CD4-positive, alpha-beta T cell (primary cell): Measurements from ENCODE around the gene NXPE1. TPM values are rescaled to one million over a fixed set of nuclear protein-coding genes. Genes with fewer than 3 reads are reported as not detected.

ENCODE experiments used
- ATAC-seq: fragments of 200-7000 bp; cut with Tn5 transposase; one replicate; pipeline ENCODE4 v1.10.0; 2022; ENCODE audit warnings: mild to moderate bottlenecking; ENCODE audit not compliant: poor library complexity
- CTCF ChIA-PET: fragments of 350-600 bp; sonication (Branson Sonifier 250); formaldehyde crosslinking; loops from one replicate; lab custom pipeline; 2021; ENCODE audit warnings: antibody characterized with exemption, inconsistent platforms; lab: Charles Lee
- POLR2A ChIA-PET: fragments of 350-600 bp; sonication (Branson Sonifier 250); formaldehyde crosslinking; loops from one replicate; lab custom pipeline; 2021; ENCODE audit warnings: antibody characterized with exemption, inconsistent platforms; lab: Charles Lee
- DNase-seq, 14 experiments: peaks; one replicate each; pipeline ENCODE4 v3.0.0-alpha.2; 2013 to 2020; ENCODE audit warnings: mixed read lengths in 2 of 14
- H3K27ac ChIP-seq, 2 donors: one replicate each; pipeline versions ENCODE4 v1.5.1 to v1.7.0; 2013; ENCODE audit warnings: low read length in 2 of 2, low read depth in 1 of 2, mild to moderate bottlenecking in 1 of 2
- H3K27me3 ChIP-seq, 2 experiments: 1 replicate in 1 of 2; 2 replicates in 1 of 2; pipeline versions ENCODE4 v1.6.1 to v1.7.0; 2013; ENCODE audit warnings: low read length in 2 of 2, control low read depth in 1 of 2, mild to moderate bottlenecking in 1 of 2, moderate library complexity in 1 of 2; ENCODE audit not compliant: insufficient read depth in 2 of 2, control insufficient read depth in 1 of 2
- H3K36me3 ChIP-seq: one replicate; pipeline ENCODE4 v1.6.1; 2013; ENCODE audit warnings: low read length, control low read depth; ENCODE audit not compliant: insufficient read depth
- H3K4me1 ChIP-seq: one replicate; pipeline ENCODE4 v1.6.1; 2013; ENCODE audit warnings: low read length, control low read depth; ENCODE audit not compliant: insufficient read depth
- H3K4me3 ChIP-seq: one replicate; pipeline ENCODE4 v1.5.1; 2013; ENCODE audit warnings: mild to moderate bottlenecking, low read length, moderate library complexity
- H3K9me3 ChIP-seq, 2 experiments: 1 replicate in 1 of 2; 2 replicates in 1 of 2; pipeline versions ENCODE4 v1.6.1 to v1.7.0; 2013; ENCODE audit warnings: low read length in 2 of 2, mild to moderate bottlenecking in 2 of 2, control low read depth in 1 of 2, moderate library complexity in 1 of 2; ENCODE audit not compliant: control insufficient read depth in 1 of 2, insufficient read depth in 1 of 2
- H3K27ac Mint-ChIP-seq: one replicate; pipeline ENCODE4 v1.8.0; 2020; ENCODE audit warnings: mixed read lengths
- H3K27me3 Mint-ChIP-seq: one replicate; pipeline ENCODE4 v1.8.0; 2021; ENCODE audit warnings: mixed read lengths
- H3K36me3 Mint-ChIP-seq: one replicate; pipeline ENCODE4 v1.8.0; 2021; ENCODE audit warnings: low read depth, mixed read lengths
- H3K4me1 Mint-ChIP-seq: one replicate; pipeline ENCODE4 v1.8.0; 2021; ENCODE audit warnings: low read depth, mixed read lengths
- H3K4me3 Mint-ChIP-seq: one replicate; pipeline ENCODE4 v1.8.0; 2020; ENCODE audit warnings: mild to moderate bottlenecking, mixed read lengths
- H3K9me3 Mint-ChIP-seq: one replicate; pipeline ENCODE4 v1.8.0; 2020; ENCODE audit warnings: mixed read lengths
- intact Hi-C, 2 experiments: fragments of 100-400 bp; cut with DNase I in 1 of 2; cut with micrococcal nuclease in 1 of 2; formaldehyde crosslinking; loops; one replicate each; pipeline versions ENCODE4 v1.15.1 to v1.9.0; 2023 to 2025; cut with DNase I, micrococcal nuclease
- total RNA-seq, 174 experiments: library from RNA in 2 of 174; stranded (reverse) in 2 of 174; gene quantifications; one replicate each; pipeline ENCODE4 v1.2.3 and lab custom pipeline; 2021 to 2026
- TF ChIP-seq, protein P1 (sequence below): fragments of 200-600 bp; IDR thresholded peaks from one replicate; pipeline ENCODE4 v1.8.0; 2022; ENCODE audit warnings: antibody characterized with exemption, mild to moderate bottlenecking

Gene NXPE1
- total RNA-seq, 2 experiments from 2014 or later: not detected

DNA sequence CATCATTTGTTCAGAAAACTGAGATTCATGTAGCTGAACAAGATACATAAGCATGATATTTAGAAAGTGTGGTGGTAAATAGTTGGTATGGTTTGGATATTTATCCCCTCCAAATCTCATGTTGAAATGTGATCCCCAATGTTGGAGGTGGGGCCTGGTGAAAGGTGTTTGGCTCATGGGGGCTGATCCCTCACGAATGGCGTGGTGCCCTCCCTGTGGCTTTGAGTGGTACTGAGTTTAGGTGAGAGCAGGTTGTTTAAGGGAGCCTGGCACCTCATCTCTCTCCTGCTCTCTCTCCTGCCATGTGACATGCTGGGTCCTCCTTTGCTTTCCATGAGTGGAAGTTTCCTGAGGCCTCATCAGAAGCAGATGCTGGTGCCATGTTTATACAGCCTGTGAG is 48.1 kb downstream of the NXPE1 start:
- no peak for DNase-seq
- ChIA-PET CTCF (no interaction called here), POLR2A (no interaction called here)
- H3K27me3 Mint-ChIP-seq: peaks cover 1% of the 10 kb centered on the region
- no peaks in the 10 kb centered on the region for H3K36me3 Mint-ChIP-seq
- no peak overlapping the region for H3K27ac ChIP-seq
- no peak overlapping the region for H3K4me3 Mint-ChIP-seq
- ATAC-seq: no peak
- H3K9me3 ChIP-seq: no peaks in the 10 kb centered on the region
- no peaks in the 10 kb centered on the region for H3K36me3 ChIP-seq
- TF ChIP-seq, protein P1, sequence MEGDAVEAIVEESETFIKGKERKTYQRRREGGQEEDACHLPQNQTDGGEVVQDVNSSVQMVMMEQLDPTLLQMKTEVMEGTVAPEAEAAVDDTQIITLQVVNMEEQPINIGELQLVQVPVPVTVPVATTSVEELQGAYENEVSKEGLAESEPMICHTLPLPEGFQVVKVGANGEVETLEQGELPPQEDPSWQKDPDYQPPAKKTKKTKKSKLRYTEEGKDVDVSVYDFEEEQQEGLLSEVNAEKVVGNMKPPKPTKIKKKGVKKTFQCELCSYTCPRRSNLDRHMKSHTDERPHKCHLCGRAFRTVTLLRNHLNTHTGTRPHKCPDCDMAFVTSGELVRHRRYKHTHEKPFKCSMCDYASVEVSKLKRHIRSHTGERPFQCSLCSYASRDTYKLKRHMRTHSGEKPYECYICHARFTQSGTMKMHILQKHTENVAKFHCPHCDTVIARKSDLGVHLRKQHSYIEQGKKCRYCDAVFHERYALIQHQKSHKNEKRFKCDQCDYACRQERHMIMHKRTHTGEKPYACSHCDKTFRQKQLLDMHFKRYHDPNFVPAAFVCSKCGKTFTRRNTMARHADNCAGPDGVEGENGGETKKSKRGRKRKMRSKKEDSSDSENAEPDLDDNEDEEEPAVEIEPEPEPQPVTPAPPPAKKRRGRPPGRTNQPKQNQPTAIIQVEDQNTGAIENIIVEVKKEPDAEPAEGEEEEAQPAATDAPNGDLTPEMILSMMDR: no peak
- no peaks in the 10 kb centered on the region for H3K4me1 Mint-ChIP-seq
- no peak overlapping the region for H3K27ac Mint-ChIP-seq
- intact Hi-C loops: no loop called here
- H3K4me3 ChIP-seq: no peak overlapping the region
- H3K4me1 ChIP-seq: no peaks in the 10 kb centered on the region
- no peaks in the 10 kb centered on the region for H3K27me3 ChIP-seq
- peaks cover 9% of the 10 kb centered on the region for H3K9me3 Mint-ChIP-seq

DNA sequence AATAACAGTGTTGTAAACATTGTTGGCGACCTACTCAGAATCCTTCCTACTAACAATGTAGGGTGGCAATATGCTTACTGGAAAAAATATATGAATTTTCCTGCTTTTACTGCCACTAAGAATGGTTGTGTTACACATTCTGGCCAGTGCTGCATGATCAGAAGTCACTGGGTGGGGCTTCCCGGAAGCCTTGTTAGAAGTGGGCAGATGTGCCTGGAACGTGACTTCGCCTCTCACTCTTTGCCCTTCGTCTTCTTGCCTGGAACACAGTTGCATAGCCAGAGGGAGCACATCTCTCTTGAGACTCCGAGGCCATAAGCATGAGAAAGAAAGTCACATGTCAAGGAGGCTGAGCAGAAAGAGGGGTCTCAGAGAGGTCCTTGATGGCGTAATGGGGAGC is 48.6 kb downstream of the NXPE1 start:
- Histone ChIP-seq H3K27me3 (no peaks in the 10 kb centered on the region), H3K4me1 (no peaks in the 10 kb centered on the region), H3K36me3 (no peaks in the 10 kb centered on the region), H3K27ac (no peak overlapping the region), H3K9me3 (no peaks in the 10 kb centered on the region), H3K4me3 (no peak overlapping the region)
- Mint-ChIP-seq H3K36me3 (no peaks in the 10 kb centered on the region), H3K4me3 (no peak overlapping the region), H3K27me3 (peaks cover 6% of the 10 kb centered on the region), H3K4me1 (no peaks in the 10 kb centered on the region), H3K27ac (no peak overlapping the region), H3K9me3 (peaks cover 13% of the 10 kb centered on the region)
- DNase-seq (no peak), ATAC-seq (no peak)
- ChIA-PET POLR2A (no interaction called here), CTCF (no interaction called here)
- TF ChIP-seq, protein P1: no peak
- intact Hi-C loops: no loop called here

DNA sequence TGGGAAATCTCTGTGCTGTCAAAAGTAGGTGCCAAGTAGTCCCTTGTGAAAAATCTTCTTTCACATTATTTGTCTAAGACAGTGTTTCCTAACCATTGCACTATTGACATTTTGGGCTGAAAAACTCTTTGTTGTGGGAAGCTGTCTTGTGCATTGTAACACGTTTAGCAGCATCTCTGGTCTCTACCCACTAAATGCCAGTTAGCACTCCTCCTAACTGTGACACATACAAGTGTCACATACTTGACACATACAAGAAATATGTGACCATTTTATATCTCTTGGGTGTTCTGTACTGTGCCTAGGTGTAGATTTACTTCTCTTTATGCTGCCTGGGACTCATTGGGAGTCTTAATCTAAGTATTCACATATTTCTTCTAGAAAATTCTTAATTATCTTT is 57.8 kb downstream of the NXPE1 start:
- H3K36me3 ChIP-seq: no peaks in the 10 kb centered on the region
- Mint-ChIP-seq H3K4me1 (no peaks in the 10 kb centered on the region), H3K4me3 (no peak overlapping the region), H3K9me3 (peaks cover 7% of the 10 kb centered on the region), H3K27me3 (peaks cover 28% of the 10 kb centered on the region), H3K27ac (no peak overlapping the region), H3K36me3 (no peaks in the 10 kb centered on the region)
- ChIA-PET POLR2A (no interaction called here), CTCF (no interaction called here)
- DNase-seq (no peak), ATAC-seq (no peak)
- peaks cover 0 to 8% of the 10 kb centered on the region in 2 experiments for H3K27me3 ChIP-seq
- intact Hi-C loops: no loop called here
- TF ChIP-seq, protein P1: no peak
- no peak overlapping the region for H3K27ac ChIP-seq
- H3K9me3 ChIP-seq: peaks cover 0 to 8% of the 10 kb centered on the region in 2 experiments
- H3K4me1 ChIP-seq: no peaks in the 10 kb centered on the region
- no peak overlapping the region for H3K4me3 ChIP-seq
